ENCODE data around the gene SLC27A5.

The SLC27A5 gene

GRCh38 chr19:58511353-58512208, at the start of gene SLC27A5:
Gene SLC27A5 (minus strand): TSS chr19:58511992. CDS start chr19:58511955, 37 bp downstream.
- no peak for DNase-seq

GRCh38 chr19:58560921-58561320, 49.1 kb upstream of the SLC27A5 start:
- no peak for DNase-seq

- no peak for DNase-seq
These were observed 48.5 kb upstream of the SLC27A5 start for GRCh38 chr19:58560007-58560887.

- no peak for DNase-seq
These were observed 47.6 kb upstream of the SLC27A5 start for GRCh38 chr19:58559275-58560006.

- no peak for DNase-seq
These were observed 47.0 kb upstream of the SLC27A5 start for GRCh38 chr19:58558623-58559274.

- no peak for DNase-seq
These were observed 46.4 kb upstream of the SLC27A5 start, which contains the start of gene UBE2M for GRCh38 chr19:58558066-58558622. Gene UBE2M (minus strand): TSS chr19:58558611. CDS start chr19:58558381, 230 bp downstream.

- no peak for DNase-seq
These were observed 45.7 kb upstream of the SLC27A5 start for GRCh38 chr19:58557221-58558065.

- no peak for DNase-seq
These were observed 44.9 kb upstream of the SLC27A5 start for GRCh38 chr19:58556622-58557220.

GRCh38 chr19:58555920-58556621, 44.3 kb upstream of the SLC27A5 start:
- DNase-seq: no peak

- no peak for DNase-seq
These were observed 43.6 kb upstream of the SLC27A5 start for GRCh38 chr19:58555369-58555885.

- no peak for DNase-seq
These were observed 42.9 kb upstream of the SLC27A5 start, which contains the start of gene CHMP2A for GRCh38 chr19:58554494-58555368. Gene CHMP2A (minus strand): TSS chr19:58555105. CDS start chr19:58554212, 893 bp downstream.

- no peak for DNase-seq
These were observed 42.2 kb upstream of the SLC27A5 start for GRCh38 chr19:58553799-58554493.

GRCh38 chr19:58552655-58553054, 40.9 kb upstream of the SLC27A5 start:
- no peak for DNase-seq

GRCh38 chr19:58551577-58552471, 40.0 kb upstream of the SLC27A5 start:
- DNase-seq: no peak

GRCh38 chr19:58551123-58551497, 39.3 kb upstream of the SLC27A5 start:
- no peak for DNase-seq

GRCh38 chr19:58550362-58551122, 38.8 kb upstream of the SLC27A5 start:
- no peak for DNase-seq

Data from stimulated activated naive CD4-positive, alpha-beta T cell (primary cell).